Measurements from ENCODE around the gene MEGF9. TPM values are rescaled to one million over a fixed set of nuclear protein-coding genes. Genes with fewer than 3 reads are reported as not detected.
"Not testable (repeated sequence)": the region's sequence is repeated elsewhere in the genome, so short reads cannot be mapped to it uniquely, and the experiment has no call there.

MEGF9 gene
- 3.4 and 4.6 TPM in 2 replicates for total RNA-seq (2014; rRNA removed; shearing (Covaris generic))
- polyA plus RNA-seq (2015; cell fraction: cytosol; rRNA removed) = 3.1 and 4.3 TPM in 2 replicates
- polyA plus RNA-seq (2015; cell fraction: nucleus; rRNA removed) = 1.7 and 1.9 TPM in 2 replicates

GRCh38 chr9:120714088-120714845 lies at the start of gene MEGF9:
TSS of gene MEGF9 (minus strand) at chr9:120714470. CDS start at chr9:120714358, 112 bp downstream.
- peak; percentile 96 for DNase-seq (ENCODE audit: low read depth)

- DNase-seq (ENCODE audit: low read depth) = no peak
These were observed 46.7 kb upstream of the MEGF9 start for GRCh38 chr9:120761006-120761405.

GRCh38 chr9:120759755-120760400 lies 45.6 kb upstream of the MEGF9 start:
- DNase-seq (ENCODE audit: low read depth) = no peak

GRCh38 chr9:120758544-120758943 lies 44.3 kb upstream of the MEGF9 start:
- no peak for DNase-seq (ENCODE audit: low read depth)

GRCh38 chr9:120757026-120757913 lies 43.0 kb upstream of the MEGF9 start:
- no peak for DNase-seq (ENCODE audit: low read depth)

- DNase-seq (ENCODE audit: low read depth) = no peak
These were observed 42.3 kb upstream of the MEGF9 start for GRCh38 chr9:120756531-120756930.

GRCh38 chr9:120755810-120756434 lies 41.7 kb upstream of the MEGF9 start:
- DNase-seq (ENCODE audit: low read depth) = peak; percentile 40

GRCh38 chr9:120755044-120755443 lies 40.8 kb upstream of the MEGF9 start:
- no peak for DNase-seq (ENCODE audit: low read depth)

GRCh38 chr9:120750421-120750820 lies 36.2 kb upstream of the MEGF9 start:
- DNase-seq (ENCODE audit: low read depth) = no peak

GRCh38 chr9:120746366-120746765 lies 32.1 kb upstream of the MEGF9 start:
- DNase-seq (ENCODE audit: low read depth) = not testable (repeated sequence)

- no peak for DNase-seq (ENCODE audit: low read depth)
These were observed 31.0 kb upstream of the MEGF9 start for GRCh38 chr9:120745278-120745677.

GRCh38 chr9:120742951-120743416 lies 28.7 kb upstream of the MEGF9 start:
- peak; percentile 16 for DNase-seq (ENCODE audit: low read depth)

GRCh38 chr9:120741701-120742100 lies 27.4 kb upstream of the MEGF9 start:
- no peak for DNase-seq (ENCODE audit: low read depth)

- no peak for DNase-seq (ENCODE audit: low read depth)
These were observed 26.9 kb upstream of the MEGF9 start for GRCh38 chr9:120741191-120741590.

- peak; percentile 25 for DNase-seq (ENCODE audit: low read depth)
These were observed 25.9 kb upstream of the MEGF9 start for GRCh38 chr9:120740132-120740531.

GRCh38 chr9:120737416-120738165 lies 23.3 kb upstream of the MEGF9 start:
- no peak for DNase-seq (ENCODE audit: low read depth)

GRCh38 chr9:120736881-120737280 lies 22.6 kb upstream of the MEGF9 start:
- no peak for DNase-seq (ENCODE audit: low read depth)

GRCh38 chr9:120735415-120736126 lies 21.3 kb upstream of the MEGF9 start:
- DNase-seq (ENCODE audit: low read depth) = no peak

GRCh38 chr9:120734607-120735410 lies 20.5 kb upstream of the MEGF9 start:
- no peak for DNase-seq (ENCODE audit: low read depth)

Data from HT1080 (cell line).